ENCODE measurements around the gene TCAIM.
"Not testable (repeated sequence)": the region's sequence is repeated elsewhere in the genome, so short reads cannot be mapped to it uniquely, and the experiment has no call there.

Gene TCAIM

DNA sequence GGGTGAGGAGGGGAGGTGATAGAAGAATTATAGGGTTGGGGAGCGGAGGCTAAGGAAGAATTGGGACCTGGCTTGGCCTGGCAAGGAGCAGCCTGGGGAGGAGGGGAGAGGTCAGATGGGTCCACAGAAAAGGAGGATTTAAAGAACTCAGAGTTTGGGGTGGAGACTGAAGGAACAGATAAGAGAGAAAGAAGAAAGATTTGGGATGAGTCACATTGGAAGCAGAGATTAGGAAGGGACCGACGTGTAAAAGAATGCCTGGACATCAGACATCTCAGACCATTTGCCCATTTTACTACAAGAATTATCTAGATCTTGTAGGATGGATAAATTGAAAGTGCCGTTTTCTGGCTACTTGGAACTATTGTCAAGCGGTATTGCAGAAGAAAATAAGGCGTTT is 10.4 kb downstream of the TCAIM start:
- DNase-seq = no peak

DNA sequence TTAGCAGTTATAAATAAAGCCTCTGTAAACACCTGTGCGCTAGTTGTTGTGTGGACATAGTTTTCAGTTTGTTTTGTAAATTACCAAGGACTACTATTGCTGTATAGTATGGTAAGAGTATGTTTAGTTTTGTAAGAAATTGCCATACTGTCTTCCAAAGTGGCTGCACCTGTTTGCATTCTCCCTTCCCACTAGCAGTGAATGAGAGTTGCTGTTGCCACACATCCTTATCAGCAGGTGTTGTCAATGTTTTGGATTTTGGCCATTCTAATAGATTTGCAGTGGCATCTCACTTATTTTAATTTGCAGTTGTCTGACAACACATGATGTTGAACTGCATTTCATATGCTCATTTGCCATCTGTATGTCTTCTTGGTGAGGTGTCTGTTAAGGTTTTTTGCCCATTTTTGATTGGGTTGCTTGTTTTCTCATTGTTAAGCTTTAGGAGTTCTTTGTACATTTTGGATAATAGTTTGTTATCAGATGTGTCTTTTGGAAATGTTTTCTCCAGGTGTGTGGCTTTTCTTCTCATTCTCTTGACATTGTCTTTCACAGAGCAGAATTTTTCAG is 14.9 kb downstream of the TCAIM start:
- no peak for DNase-seq

DNA sequence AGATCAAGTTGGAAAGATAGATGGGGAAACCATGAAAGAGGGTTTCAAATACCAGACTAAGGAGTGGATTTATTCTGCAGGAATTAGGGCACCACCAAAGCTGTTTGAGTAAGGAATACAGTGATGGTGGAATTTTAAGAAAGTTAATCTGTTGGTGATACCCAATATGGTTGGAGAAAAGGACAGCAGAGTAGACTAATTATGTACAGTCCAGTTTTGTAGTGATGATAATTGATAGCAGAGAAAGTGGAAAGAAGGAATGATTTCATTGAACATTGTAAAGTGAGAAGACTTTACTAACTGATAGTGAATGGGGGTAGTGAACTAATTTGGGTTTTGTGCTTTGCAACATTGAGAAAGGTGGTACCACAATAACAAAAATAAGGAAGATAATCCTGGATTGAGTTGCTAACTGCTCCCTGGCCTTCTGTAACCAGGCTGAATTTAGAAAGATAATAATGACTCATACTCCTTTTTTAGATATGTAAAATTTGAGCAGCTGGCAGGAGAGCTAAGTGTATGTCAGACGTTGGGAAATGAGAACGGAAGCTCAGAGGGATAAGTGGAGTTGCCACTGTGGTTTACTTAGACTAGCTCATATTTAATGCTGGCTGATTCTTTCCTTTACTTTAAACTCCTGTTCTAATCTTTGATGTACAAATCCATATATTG is 16.9 kb downstream of the TCAIM start:
- no peak for DNase-seq

DNA sequence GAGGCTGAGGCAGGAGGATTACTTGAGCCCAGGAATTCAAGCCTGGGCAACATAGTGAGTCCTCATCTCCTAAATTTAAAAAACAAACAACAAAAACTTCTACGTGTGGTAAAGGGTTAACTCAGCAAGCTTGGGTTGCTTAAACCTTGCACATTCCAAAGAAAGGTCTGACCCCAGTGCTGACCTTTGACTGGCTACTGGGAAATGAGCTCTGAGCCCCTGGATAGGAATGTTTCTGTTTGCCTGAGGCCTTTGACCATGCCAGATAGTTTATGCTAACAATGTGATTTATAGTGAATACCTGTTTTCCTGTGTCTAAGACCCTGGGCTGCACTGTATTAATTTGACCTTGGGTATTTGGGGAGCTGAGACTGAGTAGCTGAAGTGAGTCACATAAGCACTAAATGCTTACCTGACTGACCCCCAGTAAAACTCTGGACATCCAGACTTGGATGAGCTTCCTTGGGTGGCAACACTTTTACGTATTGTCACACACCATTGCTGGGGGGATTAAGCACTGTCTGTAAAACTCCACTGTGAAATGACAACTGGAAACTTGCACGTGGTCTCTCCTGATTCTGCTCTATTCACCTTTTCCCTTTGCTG is 20.7 kb downstream of the TCAIM start:
- DNase-seq = no peak

DNA sequence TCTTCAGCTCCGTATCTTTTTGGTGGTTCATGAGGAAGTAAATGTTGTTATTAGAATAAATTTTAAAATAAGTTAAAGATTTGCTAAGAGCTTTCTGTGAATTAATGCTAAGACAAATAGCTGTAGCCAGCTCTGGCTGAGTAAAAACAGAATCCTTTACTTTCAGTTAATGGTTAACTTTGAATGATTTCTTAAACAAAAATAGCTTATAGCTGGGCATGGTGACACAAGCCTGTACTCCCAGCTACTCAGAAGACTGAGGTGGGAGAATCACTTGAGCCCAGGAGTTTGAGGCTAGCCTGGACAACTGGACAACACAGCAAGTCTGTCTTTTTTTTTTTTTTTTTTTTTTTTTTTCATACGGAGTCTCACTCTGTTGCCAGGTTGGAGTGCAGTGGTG is 25.0 kb downstream of the TCAIM start:
- DNase-seq = no peak

DNA sequence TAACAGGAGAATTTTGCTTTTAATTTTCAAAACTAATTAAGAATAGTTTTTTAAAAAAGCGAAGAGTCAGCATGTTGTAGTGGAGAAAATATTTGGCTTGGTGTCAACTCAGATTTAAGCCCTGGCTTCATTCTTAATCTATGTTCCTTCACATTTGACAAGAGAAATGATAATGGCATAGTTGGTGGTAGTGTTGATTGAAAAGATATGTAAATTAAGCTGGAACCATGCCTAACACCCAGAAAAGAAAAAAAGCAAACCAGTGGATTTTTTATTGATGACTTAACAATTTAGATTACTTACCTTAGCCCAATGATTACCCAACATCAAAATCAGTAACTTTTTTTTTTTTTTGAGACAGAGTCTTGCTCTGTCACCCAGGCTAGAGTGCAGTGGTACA is 27.4 kb downstream of the TCAIM start:
- DNase-seq = no peak

DNA sequence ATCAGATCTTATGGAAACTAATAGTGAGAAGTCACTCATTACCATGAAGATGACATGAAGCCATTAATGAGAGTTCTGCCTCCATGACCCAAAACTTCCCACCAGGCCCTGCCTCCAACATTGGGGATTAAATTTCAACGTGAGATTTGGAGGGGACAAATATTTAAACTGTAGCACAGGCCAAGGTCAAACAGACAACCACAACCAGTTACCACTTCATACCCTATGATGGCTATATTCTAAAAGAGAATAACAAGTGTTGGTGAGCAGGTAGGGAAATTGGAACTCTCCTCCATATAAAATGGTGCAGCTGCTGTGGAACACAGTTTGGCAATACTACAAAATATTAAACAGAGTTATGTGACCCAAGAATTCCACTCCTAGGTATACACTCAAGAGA is 36.9 kb downstream of the TCAIM start:
- no peak for DNase-seq

- no peak for DNase-seq
Observed at GRCh38 chr3:44387404-44387803, 48.8 kb downstream of the TCAIM start.

DNA sequence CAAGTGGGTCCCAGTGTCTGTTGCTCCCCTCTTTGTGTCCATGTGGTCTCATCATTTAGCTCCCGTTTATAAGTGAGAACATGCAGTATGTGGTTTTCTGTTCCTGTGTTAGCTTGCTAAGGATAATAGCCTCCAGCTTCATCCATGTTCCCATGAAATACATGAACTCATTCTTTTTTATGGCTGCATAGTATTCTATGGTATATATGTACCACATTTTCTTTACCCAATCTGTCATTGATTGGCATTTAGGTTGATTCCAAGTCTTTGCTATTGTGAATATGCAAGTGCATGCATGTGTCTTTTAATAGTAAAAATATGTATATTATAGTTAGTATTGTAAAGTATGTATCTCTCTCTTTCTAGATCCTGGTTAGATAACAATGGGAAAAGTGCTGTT is 53.9 kb downstream of the TCAIM start:
- no peak for DNase-seq

DNA sequence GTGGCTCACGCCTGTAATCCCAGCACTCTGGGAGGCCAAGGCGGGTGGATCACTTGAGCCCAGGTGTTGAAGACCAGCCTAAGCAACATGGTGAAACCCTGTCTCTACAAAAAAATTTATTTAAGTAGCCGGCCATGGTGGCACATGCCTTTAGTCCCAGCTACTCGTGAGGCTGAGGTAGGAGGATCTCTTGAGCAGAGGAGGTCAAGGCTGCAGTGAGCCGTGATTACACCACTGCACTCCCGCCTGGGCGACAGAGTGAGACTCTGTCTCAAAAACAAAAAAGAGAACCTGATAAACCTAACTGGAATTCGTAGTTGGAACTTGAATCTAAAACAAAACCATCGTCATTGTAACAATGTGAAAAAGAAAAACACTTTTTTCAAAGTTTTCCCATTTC is 57.1 kb downstream of the TCAIM start:
- no peak for DNase-seq

DNA sequence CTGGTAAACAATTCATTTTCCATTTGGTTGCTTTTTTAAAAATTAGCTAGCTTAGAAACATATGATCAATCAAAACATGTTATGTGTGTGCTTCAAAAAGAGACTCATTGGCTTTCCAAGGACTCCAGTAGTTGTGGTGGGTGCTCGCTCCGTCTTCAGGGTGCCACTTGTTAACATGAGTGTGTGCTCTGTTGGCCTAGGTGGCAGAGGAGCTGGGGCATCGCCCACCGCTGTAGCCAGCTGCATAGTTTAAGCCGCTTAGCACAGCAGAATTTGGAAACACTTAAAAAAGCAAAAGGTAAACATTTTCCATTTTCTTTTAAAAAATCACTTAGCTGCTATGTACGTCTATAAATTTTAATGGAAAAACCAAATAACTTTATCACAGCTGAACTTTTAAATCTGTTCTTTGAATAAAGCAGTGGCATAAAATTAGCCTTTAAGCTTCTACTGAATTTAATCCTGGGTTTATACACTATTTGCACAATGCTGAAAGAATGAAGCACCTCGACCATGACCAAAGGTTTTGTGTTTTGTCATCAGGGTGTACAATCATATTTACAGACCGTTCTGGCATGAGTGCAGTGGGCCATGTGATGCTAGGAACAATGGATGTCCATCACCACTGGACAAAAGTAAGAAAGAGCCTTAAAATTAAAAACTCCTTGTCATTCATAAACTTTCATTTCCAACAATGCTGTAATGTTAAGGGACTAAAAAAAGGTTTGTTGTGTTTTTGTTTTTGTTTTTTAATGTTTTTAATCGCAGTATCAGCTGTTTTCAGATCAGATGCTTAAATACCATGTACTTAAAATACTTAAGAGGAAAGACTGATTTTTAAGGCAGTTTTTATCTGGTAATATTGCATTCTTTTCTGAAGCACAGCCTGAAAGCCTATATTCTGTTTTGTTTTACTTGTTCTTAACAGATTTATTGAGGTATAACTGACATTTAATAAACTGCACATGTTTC is 57.9 kb downstream of the TCAIM start:
- DNase-seq = no peak

DNA sequence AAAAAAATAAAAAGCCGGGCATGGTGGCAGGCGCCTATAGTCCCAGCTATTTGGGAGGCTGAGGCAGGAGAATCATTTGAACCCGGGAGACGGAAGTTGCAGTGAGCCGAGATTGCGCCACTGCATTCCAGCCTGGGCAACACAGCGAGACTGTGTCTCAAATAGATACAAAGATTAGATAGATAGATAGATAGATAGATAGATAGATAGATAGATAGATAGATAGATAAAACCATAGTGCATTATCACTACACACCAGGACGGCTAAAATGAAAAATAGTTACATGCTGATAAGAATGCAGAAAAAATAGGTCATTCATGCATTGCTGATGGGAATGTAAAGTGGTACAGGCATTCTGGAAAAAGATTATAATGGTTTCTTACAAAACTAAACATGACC is 59.7 kb downstream of the TCAIM start:
- not testable (repeated sequence) for DNase-seq

GRCh38 chr3:44398853-44399252 is 60.3 kb downstream of the TCAIM start:
- DNase-seq = no peak

GRCh38 chr3:44400771-44401170 is 62.2 kb downstream of the TCAIM start:
- DNase-seq = no peak

- DNase-seq = no peak
Observed at GRCh38 chr3:44402548-44402947, 64.0 kb downstream of the TCAIM start.

- DNase-seq = no peak
Observed at GRCh38 chr3:44409640-44410410, 71.3 kb downstream of the TCAIM start.

- DNase-seq = no peak
Observed at GRCh38 chr3:44411031-44411645, 72.6 kb downstream of the TCAIM start.

DNA sequence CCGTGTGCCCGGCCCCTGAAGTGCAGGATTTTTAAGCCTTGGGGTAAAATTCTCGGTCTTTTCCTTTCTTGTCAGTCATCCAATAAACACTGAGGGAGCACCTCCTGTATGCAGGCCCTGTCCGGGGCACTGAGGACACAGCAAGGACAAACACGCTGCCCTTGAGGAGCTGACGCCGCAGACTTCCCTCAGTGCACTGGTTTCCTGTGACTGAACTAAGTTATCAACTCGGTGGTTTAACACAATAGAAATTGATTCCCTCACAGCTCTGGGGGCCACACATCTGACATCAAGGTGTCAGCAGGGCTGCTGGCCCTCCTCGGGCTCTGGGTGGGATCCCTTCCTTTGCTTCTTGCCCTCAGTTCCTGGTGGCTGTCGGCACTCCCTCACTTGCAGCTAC is 73.8 kb downstream of the TCAIM start:
- no peak for DNase-seq

- no peak for DNase-seq
Observed at GRCh38 chr3:44414517-44415090, 76.0 kb downstream of the TCAIM start.

GRCh38 chr3:44415421-44415820 is 76.9 kb downstream of the TCAIM start:
- no peak for DNase-seq

Data from T-helper 9 cell (primary cell).